ENCODE measurements around the gene CEP164. TPM values are rescaled to one million over a fixed set of nuclear protein-coding genes. Genes with fewer than 3 reads are reported as not detected.

Gene CEP164
- total and polyA plus RNA-seq, 10 of the 15 experiments (the other 5 are each of a cell fraction or from before 2014, with no cell fraction given) = 4.2 to 31.2 (median 20.2) TPM

- POLR2A ChIA-PET = no interaction called here
- TF ChIP-seq SREBF1 (IDR thresholded peaks at IDR 0.05; ENCODE audit: low read length) (no peak), IKZF2 (IDR thresholded peaks at IDR 0.05) (no peak), STAT3 (IDR thresholded peaks at IDR 0.05; ENCODE audit: low read depth, low read length) (no peak), NFIC (IDR thresholded peaks at IDR 0.05; ENCODE audit: low read depth, low read length) (no peak), BMI1 (IDR thresholded peaks at IDR 0.05; ENCODE audit: borderline replicate concordance) (no peak), FOXM1 (IDR thresholded peaks at IDR 0.05; ENCODE audit: low read depth, low read length) (no peak), TBL1XR1 (IDR thresholded peaks at IDR 0.05; ENCODE audit: low read depth, low read length) (no peak), SMARCA5 (IDR thresholded peaks at IDR 0.05) (no peak), BRCA1 (IDR thresholded peaks at IDR 0.05; ENCODE audit: low read depth, low read length) (no peak), NR2F1 (conservative IDR thresholded peaks at IDR 0.05) (no peak), RBBP5 (conservative IDR thresholded peaks at IDR 0.05) (no peak), SRF (IDR thresholded peaks at IDR 0.05; ENCODE audit: low read depth in 2 of 2, low read length in 2 of 2) (no peak), SREBF2 (IDR thresholded peaks at IDR 0.05; ENCODE audit: low read length) (no peak), IRF3 (IDR thresholded peaks at IDR 0.05) (no peak), CREM (IDR thresholded peaks at IDR 0.05; ENCODE audit: low read depth) (no peak), RB1 (IDR thresholded peaks at IDR 0.05; ENCODE audit: borderline replicate concordance) (no peak), ESRRA (IDR thresholded peaks at IDR 0.05; ENCODE audit: low read length) (no peak)
- TF ChIP-seq, protein P1, sequence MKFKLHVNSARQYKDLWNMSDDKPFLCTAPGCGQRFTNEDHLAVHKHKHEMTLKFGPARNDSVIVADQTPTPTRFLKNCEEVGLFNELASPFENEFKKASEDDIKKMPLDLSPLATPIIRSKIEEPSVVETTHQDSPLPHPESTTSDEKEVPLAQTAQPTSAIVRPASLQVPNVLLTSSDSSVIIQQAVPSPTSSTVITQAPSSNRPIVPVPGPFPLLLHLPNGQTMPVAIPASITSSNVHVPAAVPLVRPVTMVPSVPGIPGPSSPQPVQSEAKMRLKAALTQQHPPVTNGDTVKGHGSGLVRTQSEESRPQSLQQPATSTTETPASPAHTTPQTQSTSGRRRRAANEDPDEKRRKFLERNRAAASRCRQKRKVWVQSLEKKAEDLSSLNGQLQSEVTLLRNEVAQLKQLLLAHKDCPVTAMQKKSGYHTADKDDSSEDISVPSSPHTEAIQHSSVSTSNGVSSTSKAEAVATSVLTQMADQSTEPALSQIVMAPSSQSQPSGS (IDR thresholded peaks at IDR 0.05; ENCODE audit: low read length) = no peak
- CTCF ChIA-PET = no interaction called here
These were observed 28.7 kb downstream of the CEP164 start for GRCh38 chr11:117356126-117356890.

More at GRCh38 chr11:117356126-117356890, 28.7 kb downstream of the CEP164 start:
- H3K27me3 ChIP-seq (replicated peaks in 1 of 2; ENCODE audit: control insufficient read depth in 2 of 2, insufficient read depth in 2 of 2, low read length in 1 of 2) = no peaks in the 10 kb centered on the region
- 83% methylated on average over 9 of the region's 9 CpGs for whole genome bisulfite sequencing (ENCODE audit: insufficient coverage, insufficient replicate concordance, low lambda C conversion rate, missing lambda C conversion rate)
- no peak for DNase-seq (ENCODE audit: low read depth, low spot score)
- SMC1A ChIA-PET (ENCODE audit: uncharacterized antibody, unreplicated experiment) = no interaction called here
- H3K4me2 ChIP-seq (ENCODE audit: control insufficient read depth, insufficient read depth) = no peak overlapping the region
- no peak overlapping the region for H2AFZ ChIP-seq (ENCODE audit: control insufficient read depth, low read depth, low read length)
- intact Hi-C loops (cut with micrococcal nuclease; ENCODE audit: unreplicated experiment) (no loop called here), in situ Hi-C loops (cut with MboI) (no loop called here)
- peaks cover 3 to 26% of the 10 kb centered on the region in 2 experiments for H3K36me3 ChIP-seq (ENCODE audit: control insufficient read depth in 2 of 2, insufficient read depth in 2 of 2, low read length in 1 of 2)
- no peaks in the 10 kb centered on the region for H3K4me1 ChIP-seq (ENCODE audit: control insufficient read depth, insufficient read depth, low read length)
- no peak for FAIRE-seq
- no peak overlapping the region for H3K27ac ChIP-seq (ENCODE audit: control insufficient read depth, insufficient read depth)
- H3K4me3 ChIP-seq = no peak overlapping the region
- no peaks in the 10 kb centered on the region for H3K9me3 ChIP-seq (replicated peaks; ENCODE audit: control insufficient read depth, insufficient read depth, low read length)
- no peak for ATAC-seq
- BruUV-seq (replicated peaks) = no TSS peak
- no peak overlapping the region for H3K9ac ChIP-seq (ENCODE audit: control insufficient read depth, insufficient read depth, low read length)
- no peaks in the 10 kb centered on the region for H4K20me1 ChIP-seq (ENCODE audit: control insufficient read depth, insufficient read depth)
- RAD21 ChIA-PET (ENCODE audit: unreplicated experiment) = no interaction called here
- H3K79me2 ChIP-seq (ENCODE audit: control insufficient read depth, insufficient read depth, low read length) = no peaks in the 10 kb centered on the region

All from GM12878 (cell line).